Lower leg skin (tissue), 4 donors: ENCODE data around the gene MAP6. TPM values are rescaled to one million over a fixed set of nuclear protein-coding genes. Genes with fewer than 3 reads are reported as not detected.

Experiments
- DNase-seq, 2 donors: peaks; one replicate each; pipeline ENCODE4 v3.0.0-alpha.2; 2019; ENCODE audit warnings: low spot score in 2 of 2
- H3K4me3 ChIP-seq: fragments of 200-600 bp; sonication (generic); 2 replicates; pipeline ENCODE4 v1.5.1; 2017; ENCODE audit warnings: mild to moderate bottlenecking, low read depth; ENCODE audit not compliant: poor library complexity, severe bottlenecking
- CTCF ChIP-seq, 3 donors: fragments of 450-650 bp; IDR thresholded peaks; one replicate each; pipeline ENCODE4 v1.5.1; 2016; ENCODE audit warnings: antibody characterized with exemption in 3 of 3, mild to moderate bottlenecking in 3 of 3, moderate library complexity in 2 of 3
- POLR2A ChIP-seq, 2 donors: fragments of 450-650 bp; IDR thresholded peaks; one replicate each; pipeline ENCODE4 v1.6.1; 2016 to 2017; ENCODE audit warnings: antibody characterized with exemption in 2 of 2, mild to moderate bottlenecking in 1 of 2, moderate library complexity in 1 of 2
- WGBS, 2 donors: methylation state at CpG; one replicate each; pipeline ENCODE4 v1.1.5; 2018; 5-methylcytosine and 5-hydroxymethylcytosine counted together
- intact Hi-C: fragments of 100-400 bp; cut with DNase I; formaldehyde crosslinking; loops from one replicate; pipeline ENCODE4 v1.15.0; 2023; ENCODE audit warnings: low total_unique reads
- total RNA-seq, 4 donors: library from RNA; depleted of rRNA; stranded (reverse); fragments of >200 nt; gene quantifications; one replicate each; pipeline ENCODE4 v1.1.0, GENCODE V29; 2016

Gene MAP6
- total RNA-seq, 4 donors from 2014 or later: 3.1 to 16.1 (median 10.0) TPM

- WGBS, 2 donors: 89 to 93% methylated on average over 1 of the region's 1 CpG
- H3K4me3 ChIP-seq: no peak overlapping the region
- TF ChIP-seq POLR2A (IDR thresholded peaks at IDR 0.05): no peak
- no peak for TF ChIP-seq CTCF (IDR thresholded peaks at IDR 0.05)
- DNase-seq: no peak
- intact Hi-C loops: no loop called here
These were observed 121.7 kb downstream of the MAP6 start for GRCh38 chr11:75547177-75547576.

GRCh38 chr11:75543806-75544205 lies 125.0 kb downstream of the MAP6 start:
- TF ChIP-seq CTCF (IDR thresholded peaks at IDR 0.05): no peak
- DNase-seq: no peak
- no peak overlapping the region for H3K4me3 ChIP-seq
- intact Hi-C loops: no loop called here
- 69 to 85% methylated on average over 6 of the region's 6 CpGs for WGBS, 2 donors

- 87 to 100% methylated on average over 1 of the region's 1 CpG for WGBS, 2 donors
- intact Hi-C loops: no loop called here
- TF ChIP-seq POLR2A (IDR thresholded peaks at IDR 0.05): no peak
- TF ChIP-seq CTCF (IDR thresholded peaks at IDR 0.05): no peak
- no peak overlapping the region for H3K4me3 ChIP-seq
- DNase-seq: no peak
These were observed 126.8 kb downstream of the MAP6 start for GRCh38 chr11:75542088-75542438.

GRCh38 chr11:75541193-75542087 lies 127.4 kb downstream of the MAP6 start:
- TF ChIP-seq POLR2A (IDR thresholded peaks at IDR 0.05) (no peak), CTCF (IDR thresholded peaks at IDR 0.05) (no peak)
- intact Hi-C loops: no loop called here
- no peak for DNase-seq
- WGBS, 2 donors: 86 to 90% methylated on average over 4 of the region's 4 CpGs
- H3K4me3 ChIP-seq: no peak overlapping the region

GRCh38 chr11:75539459-75540334 lies 129.1 kb downstream of the MAP6 start:
- no peak for DNase-seq
- H3K4me3 ChIP-seq: no peak overlapping the region
- TF ChIP-seq POLR2A (IDR thresholded peaks at IDR 0.05) (no peak), CTCF (IDR thresholded peaks at IDR 0.05) (no peak)
- WGBS, 2 donors: 67% methylated on average over 9 of the region's 9 CpGs
- intact Hi-C loops: no loop called here
